Stimulated activated naive B cell treated with anti-CD40 and anti-IgM and Interleukin-4, amounts not matched to agents 10 μg/mL and 1 μg/mL and 100 μg/mL, for 72 hours (primary cell): ENCODE measurements around the gene LMF1.
"Not testable (repeated sequence)": the region's sequence is repeated elsewhere in the genome, so short reads cannot be mapped to it uniquely, and the experiment has no call there.

Source experiments
- ATAC-seq, 2 donors: fragments of 150-1000 bp; cut with Tn5 transposase; replicated peaks; 2 replicates each; pipeline ENCODE4 v1.10.0; 2021; ENCODE audit warnings: moderate library complexity in 1 of 2
- DNase-seq: peaks from one replicate; pipeline ENCODE4 v3.0.0; 2021
- H3K27ac Mint-ChIP-seq: one replicate; pipeline ENCODE4 v1.8.0; 2022; ENCODE audit warnings: mild to moderate bottlenecking, mixed read lengths
- H3K27me3 Mint-ChIP-seq, 2 donors: one replicate each; pipeline ENCODE4 v1.8.0; 2022; ENCODE audit warnings: mixed read lengths in 2 of 2
- H3K36me3 Mint-ChIP-seq, 2 donors: one replicate each; pipeline ENCODE4 v1.8.0; 2022; ENCODE audit warnings: mixed read lengths in 2 of 2, mild to moderate bottlenecking in 1 of 2
- H3K4me1 Mint-ChIP-seq, 2 donors: one replicate each; pipeline ENCODE4 v1.8.0; 2022; ENCODE audit warnings: mixed read lengths in 2 of 2, mild to moderate bottlenecking in 1 of 2
- H3K4me3 Mint-ChIP-seq, 2 donors: one replicate each; pipeline ENCODE4 v1.8.0; 2022; ENCODE audit warnings: mild to moderate bottlenecking in 2 of 2, mixed read lengths in 2 of 2, moderate library complexity in 1 of 2
- H3K9me3 Mint-ChIP-seq, 2 donors: one replicate each; pipeline ENCODE4 v1.8.0; 2022; ENCODE audit warnings: mixed read lengths in 2 of 2, mild to moderate bottlenecking in 1 of 2

The LMF1 gene

DNA sequence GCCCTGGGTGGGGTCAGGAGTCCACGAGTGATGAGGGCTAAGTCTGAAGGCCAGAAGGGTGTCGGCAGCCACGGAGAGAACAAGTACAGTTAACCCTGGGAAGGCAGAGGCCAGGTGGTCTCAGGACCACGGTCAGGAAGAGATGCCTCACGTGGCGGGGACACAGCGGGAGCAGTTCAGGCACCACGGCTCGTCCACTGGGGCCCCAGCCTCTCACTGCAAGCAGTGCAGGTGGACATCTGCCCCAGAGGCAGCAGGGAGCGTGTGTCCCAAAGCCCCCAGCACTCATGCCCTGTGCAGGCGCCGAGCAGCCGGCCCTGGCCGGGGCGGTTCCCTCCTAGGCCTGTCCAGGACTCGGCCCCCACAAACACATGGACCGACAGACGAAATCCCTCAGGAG, 4.7 kb downstream of the LMF1 start:
- Mint-ChIP-seq H3K27ac (peak overlapping the region; percentile 2), H3K9me3 (peaks cover 0 to 2% of the 10 kb centered on the region in 2 donors), H3K4me3 (no peak overlapping the region), H3K4me1 (peaks cover 7 to 23% of the 10 kb centered on the region in 2 donors), H3K27me3 (no peaks in the 10 kb centered on the region), H3K36me3 (peaks cover 31 to 36% of the 10 kb centered on the region in 2 donors)
- ATAC-seq (no peak), DNase-seq (no peak)

DNA sequence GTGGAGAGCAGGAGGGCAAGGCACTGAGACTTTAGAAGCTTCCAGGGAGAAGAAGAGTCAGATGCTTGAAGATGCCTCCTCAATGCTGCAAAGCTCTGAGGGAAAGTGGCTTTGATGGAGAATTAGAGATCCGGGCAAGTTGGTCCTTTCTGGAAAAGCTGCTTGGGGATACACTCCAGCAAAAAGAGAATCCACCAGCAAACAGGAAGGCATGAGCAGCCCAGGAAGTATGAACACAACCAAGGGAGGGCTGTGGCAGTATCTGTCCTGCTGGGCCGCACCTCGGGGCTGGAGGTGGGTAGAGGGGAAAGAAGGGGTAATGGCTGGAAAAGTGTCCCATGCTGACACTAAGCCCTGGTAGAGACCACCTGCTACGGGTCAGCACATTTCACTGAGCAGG, 5.3 kb downstream of the LMF1 start:
- Mint-ChIP-seq H3K27ac (no peak overlapping the region), H3K4me3 (no peak overlapping the region), H3K27me3 (no peaks in the 10 kb centered on the region), H3K9me3 (peaks cover 0 to 2% of the 10 kb centered on the region in 2 donors), H3K4me1 (peaks cover 7 to 23% of the 10 kb centered on the region in 2 donors), H3K36me3 (peaks cover 31 to 36% of the 10 kb centered on the region in 2 donors)
- ATAC-seq (no peak), DNase-seq (no peak)

DNA sequence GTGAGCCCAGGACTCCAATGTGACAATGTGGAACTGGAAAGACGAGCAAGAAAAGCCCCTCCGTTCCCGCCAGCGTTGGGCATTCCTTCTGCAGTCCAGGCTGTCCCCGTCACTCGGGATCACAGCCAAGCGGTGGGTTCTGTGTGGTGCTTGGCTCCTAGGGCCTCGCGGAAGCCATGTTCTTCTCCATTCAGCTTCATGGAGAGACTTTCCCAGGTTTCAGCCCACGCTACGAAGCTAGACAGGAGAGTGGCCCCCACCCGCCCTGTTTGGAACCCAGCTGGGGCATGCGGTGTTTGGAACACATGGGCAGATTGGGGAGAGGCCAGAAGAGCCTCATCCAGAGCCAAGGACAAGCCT, 5.8 kb downstream of the LMF1 start:
- no peak overlapping the region for H3K27ac Mint-ChIP-seq
- peaks cover 0 to 2% of the 10 kb centered on the region in 2 donors for H3K9me3 Mint-ChIP-seq
- no peaks in the 10 kb centered on the region for H3K27me3 Mint-ChIP-seq
- peaks cover 7 to 23% of the 10 kb centered on the region in 2 donors for H3K4me1 Mint-ChIP-seq
- ATAC-seq (no peak), DNase-seq (no peak)
- no peak overlapping the region for H3K4me3 Mint-ChIP-seq
- peaks cover 31 to 36% of the 10 kb centered on the region in 2 donors for H3K36me3 Mint-ChIP-seq

DNA sequence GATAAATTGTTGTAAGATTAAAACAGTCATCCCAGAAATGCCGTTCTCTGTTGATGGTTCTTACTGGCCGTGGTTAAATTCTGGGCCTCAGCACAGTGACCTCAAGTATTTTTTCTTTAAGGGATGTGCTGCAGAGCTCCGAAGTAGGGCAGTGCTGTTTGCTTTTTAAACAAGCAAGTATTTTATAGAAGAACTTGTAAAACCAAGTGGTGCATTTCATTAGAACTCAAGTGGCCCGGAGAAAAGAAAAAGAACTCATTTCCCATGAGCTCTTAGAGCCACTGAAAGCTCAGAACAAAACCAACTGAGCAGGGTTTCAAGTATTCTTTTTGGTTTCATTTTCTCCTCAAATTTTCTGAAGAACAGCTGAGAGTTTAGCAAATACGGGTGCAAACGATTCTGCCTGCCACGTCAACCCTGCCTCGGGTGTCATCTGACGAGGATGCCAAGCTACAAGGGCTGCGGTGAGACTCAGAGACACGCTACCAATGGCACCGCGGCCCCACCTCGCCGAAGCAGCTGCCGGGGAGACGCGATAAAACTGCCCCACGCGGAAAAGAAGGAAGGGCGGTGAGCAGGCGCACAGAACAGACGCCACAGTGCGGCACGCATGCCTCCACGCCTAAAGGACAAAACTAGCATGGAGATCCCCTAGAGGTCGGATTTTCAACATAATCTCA, 6.3 kb downstream of the LMF1 start:
- no peak for ATAC-seq
- no peak for DNase-seq
- peaks cover 7 to 19% of the 10 kb centered on the region in 2 donors for H3K4me1 Mint-ChIP-seq

DNA sequence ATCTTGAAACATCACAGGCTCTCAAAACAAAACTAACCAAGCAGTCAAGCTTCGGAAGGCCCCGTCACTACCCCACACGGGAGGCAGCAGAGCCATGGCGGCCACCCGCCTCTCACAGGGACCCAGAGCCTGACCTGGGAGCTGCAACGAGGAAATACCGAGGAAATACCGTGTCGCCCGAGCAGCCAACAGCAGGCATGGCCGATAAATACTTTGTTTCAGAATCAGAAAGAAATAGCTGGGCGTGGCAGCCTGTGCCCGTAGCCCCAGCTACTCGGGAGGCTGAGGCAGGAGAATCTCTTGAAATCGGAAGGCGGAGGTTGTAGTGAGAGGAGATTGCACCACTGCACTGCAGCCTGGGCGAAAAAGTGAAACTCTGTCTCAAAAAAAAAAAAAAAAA, 6.9 kb downstream of the LMF1 start:
- peaks cover 0 to 2% of the 10 kb centered on the region in 2 donors for H3K9me3 Mint-ChIP-seq
- ATAC-seq: no peak
- H3K27ac Mint-ChIP-seq: no peak overlapping the region
- H3K27me3 Mint-ChIP-seq: no peaks in the 10 kb centered on the region
- H3K36me3 Mint-ChIP-seq: peaks cover 35 to 36% of the 10 kb centered on the region in 2 donors
- peaks cover 9 to 15% of the 10 kb centered on the region in 2 donors for H3K4me1 Mint-ChIP-seq
- H3K4me3 Mint-ChIP-seq: no peak overlapping the region
- no peak for DNase-seq

More for the DNA sequence above, 6.3 kb downstream of the LMF1 start:
- Mint-ChIP-seq H3K4me3 (no peak overlapping the region), H3K27me3 (no peaks in the 10 kb centered on the region), H3K9me3 (peaks cover 0 to 2% of the 10 kb centered on the region in 2 donors), H3K36me3 (peaks cover 34 to 36% of the 10 kb centered on the region in 2 donors), H3K27ac (no peak overlapping the region)

DNA sequence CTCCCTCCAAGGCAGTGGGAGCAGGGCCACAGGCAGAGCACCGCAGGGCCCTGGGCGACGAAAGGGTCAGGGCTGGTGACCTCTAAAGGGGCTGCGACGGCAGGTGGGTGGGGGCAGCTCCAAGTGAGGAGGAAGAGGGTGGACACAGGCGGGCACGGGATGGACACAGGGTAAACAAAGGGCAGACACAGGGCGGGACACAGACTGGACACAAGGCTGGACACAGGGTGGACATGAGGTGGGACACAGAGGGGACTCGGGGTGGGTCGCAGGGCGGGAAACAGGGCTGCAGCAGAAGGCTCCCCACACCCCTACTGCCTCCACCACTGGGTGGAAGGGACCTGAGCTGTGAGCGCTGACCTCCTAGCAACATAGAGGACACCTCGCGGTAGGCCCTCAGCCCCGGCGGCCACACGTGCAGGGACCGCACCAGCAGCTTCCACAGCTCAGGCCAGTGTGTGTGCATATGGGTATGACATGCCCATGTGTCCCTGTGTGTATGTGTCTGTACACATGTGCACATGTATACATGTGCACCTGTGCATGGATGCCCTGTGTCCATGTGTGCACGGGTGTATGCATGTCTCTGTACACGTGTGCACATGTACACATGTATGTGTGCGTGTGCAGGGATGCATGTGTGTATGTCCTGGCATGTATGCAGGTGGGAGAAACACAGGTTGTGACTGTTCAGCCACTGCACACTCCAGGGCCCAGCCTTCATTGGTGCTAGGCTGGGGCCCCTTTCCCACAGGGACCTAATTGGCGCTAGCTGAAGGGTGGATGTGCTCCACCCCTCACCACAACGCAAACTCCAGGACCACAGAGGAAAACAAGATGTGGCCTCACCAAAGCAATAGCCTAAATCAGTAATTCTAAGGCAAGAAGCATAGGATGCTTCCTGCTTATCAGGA, 7.6 kb downstream of the LMF1 start:
- Mint-ChIP-seq H3K27ac (no peak overlapping the region), H3K4me1 (peaks cover 8 to 9% of the 10 kb centered on the region in 2 donors), H3K9me3 (peaks cover 0 to 2% of the 10 kb centered on the region in 2 donors), H3K36me3 (peaks cover 29 to 31% of the 10 kb centered on the region in 2 donors), H3K27me3 (no peaks in the 10 kb centered on the region), H3K4me3 (no peak overlapping the region)
- ATAC-seq (no peak), DNase-seq (no peak)

DNA sequence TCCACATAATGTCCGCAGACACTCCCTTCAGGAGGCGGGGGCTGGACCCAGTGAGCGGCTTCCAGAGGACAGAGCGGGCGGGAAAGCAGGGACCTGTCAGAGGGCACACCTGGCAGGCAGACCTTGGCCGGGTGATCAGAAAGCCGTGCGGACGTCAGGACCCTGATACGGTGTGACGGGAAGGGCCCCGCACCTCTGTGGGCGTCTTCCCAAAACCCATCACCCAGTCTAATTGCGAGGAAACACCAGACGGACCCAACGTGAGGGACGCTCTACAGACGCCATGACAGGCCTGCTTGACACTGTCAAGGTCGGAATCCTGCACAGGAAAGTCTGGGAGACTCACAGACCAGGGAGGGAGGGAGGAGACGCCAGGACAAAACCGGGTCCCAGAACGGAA, 8.4 kb downstream of the LMF1 start:
- DNase-seq (no peak), ATAC-seq (no peak)
- peaks cover 7 to 10% of the 10 kb centered on the region in 2 donors for H3K4me1 Mint-ChIP-seq
- H3K36me3 Mint-ChIP-seq: peaks cover 29 to 32% of the 10 kb centered on the region in 2 donors
- no peak overlapping the region for H3K4me3 Mint-ChIP-seq
- H3K9me3 Mint-ChIP-seq: peaks cover 0 to 2% of the 10 kb centered on the region in 2 donors
- no peak overlapping the region for H3K27ac Mint-ChIP-seq
- no peaks in the 10 kb centered on the region for H3K27me3 Mint-ChIP-seq

DNA sequence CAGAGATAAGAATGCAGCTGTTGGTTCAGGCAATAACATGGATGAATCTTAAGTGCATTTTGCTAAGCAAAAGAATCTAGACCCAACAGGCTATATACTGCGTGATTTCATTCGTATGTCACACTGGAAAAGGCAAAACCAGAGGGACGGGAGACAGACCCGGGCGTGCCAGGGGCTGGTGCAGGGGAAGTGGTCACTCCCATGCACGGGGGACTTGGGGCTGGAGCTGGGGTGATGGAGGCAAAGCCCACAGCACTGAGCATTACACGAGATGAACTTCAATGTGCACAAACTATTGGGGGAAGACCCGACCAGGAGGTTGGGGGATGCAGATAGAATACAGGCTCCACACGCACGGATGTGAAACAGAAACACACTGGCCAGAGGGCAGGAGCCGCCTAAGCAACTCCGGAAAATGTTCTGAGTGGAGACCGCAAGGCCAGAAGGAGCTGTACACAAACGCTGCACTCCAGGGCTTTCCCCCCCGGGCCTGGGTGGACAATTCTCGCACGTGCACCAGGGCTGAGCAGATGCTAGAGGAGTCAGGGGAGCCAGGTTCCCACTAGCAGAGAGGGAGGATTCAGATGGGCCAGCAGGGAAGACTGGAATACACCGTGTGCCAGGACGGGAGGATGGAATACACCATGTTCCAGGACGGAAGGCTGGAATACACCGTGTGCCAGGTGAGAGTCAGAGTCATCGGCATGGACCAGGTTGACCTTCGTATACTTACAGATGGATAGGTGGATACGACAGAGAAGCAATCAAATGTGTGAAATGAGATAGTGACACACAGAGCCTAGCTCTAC, 11.3 kb downstream of the LMF1 start:
- no peaks in the 10 kb centered on the region for H3K9me3 Mint-ChIP-seq

DNA sequence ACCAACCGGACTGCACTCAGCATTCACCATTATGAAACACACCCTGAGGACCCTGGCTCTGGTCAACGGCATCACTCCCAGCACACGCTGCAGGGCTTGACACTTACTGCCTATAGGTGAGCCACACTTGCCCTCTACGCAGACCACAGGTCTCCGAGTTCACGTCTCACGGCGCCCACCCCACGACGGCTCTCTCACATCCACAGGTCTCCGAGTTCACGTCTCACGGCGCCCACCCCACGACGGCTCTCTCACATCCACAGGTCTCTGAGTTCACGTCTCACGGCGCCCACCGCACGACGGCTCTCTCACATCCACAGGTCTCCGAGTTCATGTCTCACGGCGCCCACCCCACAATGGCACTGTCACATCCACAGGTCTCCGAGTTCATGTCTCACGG, 15.0 kb downstream of the LMF1 start:
- not testable (repeated sequence) for H3K27me3 Mint-ChIP-seq, H3K27ac Mint-ChIP-seq, DNase-seq, H3K9me3 Mint-ChIP-seq, H3K4me3 Mint-ChIP-seq, ATAC-seq
- peaks cover 6 to 12% of the 10 kb centered on the region in 2 donors for H3K4me1 Mint-ChIP-seq
- H3K36me3 Mint-ChIP-seq: peaks cover 22 to 32% of the 10 kb centered on the region in 2 donors

More for the DNA sequence above, 11.3 kb downstream of the LMF1 start:
- no peaks in the 10 kb centered on the region for H3K27me3 Mint-ChIP-seq
- peaks cover 10 to 19% of the 10 kb centered on the region in 2 donors for H3K36me3 Mint-ChIP-seq
- no peak overlapping the region for H3K4me3 Mint-ChIP-seq
- no peak overlapping the region for H3K27ac Mint-ChIP-seq
- DNase-seq (no peak), ATAC-seq (no peak)
- peaks cover 7 to 13% of the 10 kb centered on the region in 2 donors for H3K4me1 Mint-ChIP-seq

DNA sequence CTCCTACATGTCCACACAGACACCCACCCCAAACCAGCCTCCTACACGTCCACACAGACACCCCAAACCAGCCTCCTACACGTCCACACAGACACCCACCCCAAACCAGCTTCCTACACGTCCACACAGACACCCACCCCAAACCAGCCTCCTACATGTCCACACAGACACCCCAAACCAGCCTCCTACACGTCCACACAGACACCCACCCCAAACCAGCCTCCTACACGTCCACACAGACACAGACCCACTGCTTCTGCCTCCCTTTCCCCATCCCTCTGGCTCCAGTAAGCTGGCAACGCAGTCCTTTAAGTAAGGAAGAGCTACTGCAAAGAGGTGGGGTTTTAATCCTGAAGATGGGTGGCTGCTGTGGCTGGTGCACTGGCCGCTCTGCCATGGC, 17.0 kb downstream of the LMF1 start:
- H3K9me3 Mint-ChIP-seq, H3K4me1 Mint-ChIP-seq, DNase-seq, H3K27ac Mint-ChIP-seq, H3K27me3 Mint-ChIP-seq, ATAC-seq, H3K4me3 Mint-ChIP-seq: not testable (repeated sequence)
- peaks cover 24 to 28% of the 10 kb centered on the region in 2 donors for H3K36me3 Mint-ChIP-seq

DNA sequence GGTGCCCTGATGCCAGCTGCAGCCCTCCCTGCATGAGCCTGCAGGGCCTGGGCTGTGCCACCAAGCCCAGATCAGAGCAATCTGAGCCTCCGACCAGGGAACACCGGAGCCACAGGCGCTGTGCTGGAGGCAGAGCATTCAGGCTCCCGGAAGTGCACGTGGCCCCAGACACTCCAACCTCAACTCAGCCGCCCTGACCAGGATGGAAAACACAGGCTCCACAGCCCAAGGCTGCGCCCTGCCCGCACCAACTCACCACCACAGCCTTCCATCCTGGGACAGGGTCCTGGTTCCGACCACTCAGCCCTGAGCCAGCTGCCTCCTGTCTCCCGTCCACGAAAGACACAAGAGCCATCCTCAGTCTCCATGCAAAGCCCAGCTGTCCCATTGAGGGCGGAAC, 18.5 kb downstream of the LMF1 start:
- Mint-ChIP-seq H3K36me3 (peaks cover 23 to 31% of the 10 kb centered on the region in 2 donors), H3K4me3 (no peak overlapping the region), H3K27me3 (no peaks in the 10 kb centered on the region), H3K27ac (no peak overlapping the region), H3K9me3 (no peaks in the 10 kb centered on the region), H3K4me1 (peaks cover 6 to 9% of the 10 kb centered on the region in 2 donors)
- ATAC-seq (no peak), DNase-seq (no peak)

DNA sequence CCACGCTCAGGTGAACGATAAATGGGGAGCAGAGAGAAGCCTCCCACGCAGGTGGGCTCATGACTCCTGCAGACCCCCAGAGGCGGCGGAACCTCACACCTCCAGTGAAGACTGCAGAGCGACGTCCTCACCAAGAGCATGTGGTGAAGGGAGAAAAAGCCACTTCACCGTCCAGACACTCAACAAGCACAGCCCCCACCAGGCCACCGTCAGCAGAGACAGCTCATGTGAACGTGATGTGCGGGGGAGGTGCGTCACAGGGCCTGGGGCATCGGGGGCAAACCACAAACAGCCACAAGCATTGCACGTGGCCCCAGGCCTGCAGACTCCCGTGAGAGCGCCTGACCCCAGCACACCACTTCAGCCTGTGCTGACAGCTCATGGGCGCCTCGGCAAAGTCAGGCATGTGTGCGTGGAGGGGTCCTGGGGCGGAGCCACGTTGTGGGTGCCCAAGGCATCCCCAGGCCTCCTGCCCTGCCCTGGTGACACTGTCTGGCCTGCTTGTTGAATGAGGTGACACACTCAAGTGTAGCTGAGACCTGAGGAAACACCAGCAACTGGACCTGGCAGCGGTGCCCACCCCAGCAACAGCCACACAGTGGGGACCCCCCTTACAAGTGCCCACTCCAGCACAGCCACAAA, 19.0 kb downstream of the LMF1 start:
- ATAC-seq (no peak), DNase-seq (no peak)
- Mint-ChIP-seq H3K4me1 (peaks cover 6 to 8% of the 10 kb centered on the region in 2 donors), H3K36me3 (peaks cover 27 to 35% of the 10 kb centered on the region in 2 donors), H3K9me3 (no peaks in the 10 kb centered on the region), H3K27ac (no peak overlapping the region), H3K27me3 (no peaks in the 10 kb centered on the region), H3K4me3 (no peak overlapping the region)

DNA sequence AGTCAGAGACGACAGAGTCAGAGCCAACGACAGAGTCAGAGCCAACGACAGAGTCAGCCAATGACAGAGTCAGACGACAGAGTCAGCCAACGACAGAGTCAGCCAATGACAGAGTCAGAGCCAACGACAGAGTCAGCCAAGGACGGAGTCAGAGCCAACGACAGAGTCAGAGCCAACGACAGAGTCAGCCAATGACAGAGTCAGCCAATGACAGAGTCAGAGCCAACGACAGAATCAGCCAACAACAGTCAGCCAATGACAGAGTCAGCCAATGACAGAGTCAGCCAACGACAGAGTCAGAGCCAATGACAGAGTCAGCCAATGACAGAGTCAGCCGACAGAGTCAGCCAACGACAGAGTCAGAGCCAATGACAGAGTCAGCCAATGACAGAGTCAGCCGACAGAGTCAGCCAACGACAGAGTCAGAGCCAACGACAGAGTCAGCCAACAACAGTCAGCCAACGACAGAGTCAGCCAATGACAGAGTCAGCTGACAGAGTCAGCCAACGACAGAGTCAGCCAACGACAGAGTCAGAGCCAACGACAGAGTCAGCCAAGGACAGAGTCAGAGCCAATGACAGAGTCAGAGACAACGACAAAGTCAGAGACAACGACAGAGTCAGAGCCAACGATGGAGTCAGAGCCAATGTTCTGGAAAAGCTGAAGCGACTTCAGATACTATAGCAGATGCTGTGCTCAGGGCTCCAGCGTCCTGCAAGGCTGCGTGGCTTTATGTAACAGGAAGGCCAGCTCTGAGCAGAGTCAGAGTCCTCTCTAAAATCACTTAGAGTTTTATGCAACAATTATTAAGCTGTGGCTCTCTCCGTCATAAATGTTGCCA, 19.8 kb downstream of the LMF1 start:
- not testable (repeated sequence) for H3K4me1 Mint-ChIP-seq, H3K9me3 Mint-ChIP-seq, H3K27ac Mint-ChIP-seq, H3K27me3 Mint-ChIP-seq, H3K4me3 Mint-ChIP-seq, DNase-seq, ATAC-seq
- H3K36me3 Mint-ChIP-seq: peaks cover 30 to 36% of the 10 kb centered on the region in 2 donors
